DMS79 treated with DMSO at 0.1 percent for 48 hours (cell line): Measurements from ENCODE around the gene ZNF775.

Experiments
- DNase-seq: peaks from one replicate; lab custom pipeline; 2025; lab: John Stamatoyannopoulos, UW

ZNF775 gene

DNA sequence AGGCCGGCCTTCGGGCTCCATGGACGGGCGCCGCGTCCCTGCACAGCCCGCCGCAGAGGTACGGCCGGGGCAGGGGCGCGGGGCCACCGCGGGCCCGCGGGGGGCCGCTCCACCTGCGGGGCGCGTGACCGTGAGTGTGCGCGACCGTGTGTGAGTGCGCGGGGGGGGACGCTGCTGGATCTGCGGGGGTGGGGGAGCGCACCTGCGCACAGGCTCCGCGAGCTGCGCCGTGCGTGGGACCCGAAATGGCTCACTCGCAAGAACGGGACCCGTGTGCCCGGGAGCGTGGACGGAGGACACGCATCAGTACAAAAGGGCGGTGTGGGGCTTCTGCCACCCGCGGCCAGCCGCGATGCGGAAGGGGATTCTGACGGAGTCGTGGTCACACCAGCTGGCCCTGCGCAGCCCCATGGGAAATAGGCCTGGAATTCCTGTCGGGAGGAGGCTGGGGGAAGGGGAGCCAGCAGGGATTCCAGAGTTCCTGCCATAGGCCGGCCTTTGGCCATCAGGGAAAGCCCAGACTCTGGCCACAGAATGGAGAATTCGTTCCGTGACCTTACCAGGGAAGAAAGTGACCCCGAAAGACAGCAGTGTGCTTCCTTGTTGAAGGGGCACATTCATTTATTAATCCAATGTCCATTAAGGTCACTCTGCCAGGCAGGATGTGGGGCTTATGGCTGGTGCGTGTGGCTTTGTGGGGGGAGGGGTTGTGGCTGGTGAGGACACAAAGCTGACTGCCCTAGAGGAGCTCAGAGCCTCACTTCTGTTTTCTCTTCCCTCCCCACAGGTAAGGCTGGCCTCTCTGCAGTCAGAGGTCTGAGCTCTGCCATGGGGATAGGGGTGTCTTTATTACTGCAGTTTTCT lies 10.0 kb upstream of the ZNF775 start:
- DNase-seq, result peak; percentile 46

DNA sequence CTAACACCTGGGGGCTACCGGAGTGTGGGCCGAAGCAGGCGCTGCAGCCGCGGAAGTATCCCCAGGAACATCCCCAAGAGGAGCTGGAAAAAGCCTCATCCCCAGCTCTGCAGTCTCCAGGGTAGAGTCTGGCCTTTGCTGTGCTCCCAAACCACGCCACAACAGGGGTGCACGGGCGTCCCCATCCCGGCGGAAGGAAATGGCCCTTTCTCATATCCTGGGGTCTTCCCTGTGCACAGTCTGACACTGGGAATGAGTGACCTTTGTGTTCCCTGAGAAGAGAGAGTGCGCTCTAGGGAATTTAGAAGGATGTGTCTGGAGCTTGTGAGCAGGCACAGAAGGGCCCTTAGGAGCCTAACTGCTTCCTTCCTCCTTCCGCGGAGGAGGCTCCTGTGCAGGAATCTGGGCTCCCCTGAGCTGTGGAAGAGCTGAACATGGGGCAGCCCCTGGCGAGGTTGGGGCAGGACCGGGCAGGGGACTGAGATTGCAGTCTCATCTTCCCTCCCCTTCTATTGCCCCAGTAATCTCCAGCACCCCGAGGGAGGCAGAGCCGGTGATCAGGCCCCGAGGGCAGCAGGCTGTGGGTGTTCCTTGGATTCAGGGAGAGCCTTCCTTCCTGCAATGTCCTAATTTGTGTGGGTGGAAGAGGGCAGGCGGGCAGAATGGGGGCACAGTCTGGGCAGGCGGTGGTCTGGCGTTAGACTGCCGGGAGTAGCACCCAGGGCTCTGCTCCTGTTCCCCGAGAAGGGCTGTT lies 9.2 kb upstream of the ZNF775 start:
- no peak for DNase-seq

DNA sequence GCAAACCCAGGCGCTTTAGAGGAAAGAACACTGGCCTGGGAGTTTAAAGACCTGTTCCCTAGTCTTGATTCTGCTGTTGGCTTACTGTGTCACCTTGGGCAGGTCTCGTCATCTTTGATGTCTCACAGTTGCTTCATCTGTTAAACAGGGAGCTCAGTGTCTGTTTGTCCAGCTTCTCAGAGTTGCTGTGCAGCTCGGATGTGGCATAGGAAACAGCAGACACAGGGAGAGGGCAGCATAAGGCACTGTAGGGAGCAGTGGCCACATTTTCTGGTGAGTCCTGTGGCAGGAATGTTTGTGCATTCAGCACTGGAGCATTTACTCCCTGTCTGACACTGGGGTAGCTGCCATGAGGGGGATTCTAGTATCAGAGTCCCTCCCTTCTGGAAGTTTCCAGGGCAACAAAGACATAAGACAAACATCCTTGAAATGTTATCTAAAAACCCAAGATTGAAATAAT lies 8.5 kb upstream of the ZNF775 start:
- DNase-seq, result no peak

DNA sequence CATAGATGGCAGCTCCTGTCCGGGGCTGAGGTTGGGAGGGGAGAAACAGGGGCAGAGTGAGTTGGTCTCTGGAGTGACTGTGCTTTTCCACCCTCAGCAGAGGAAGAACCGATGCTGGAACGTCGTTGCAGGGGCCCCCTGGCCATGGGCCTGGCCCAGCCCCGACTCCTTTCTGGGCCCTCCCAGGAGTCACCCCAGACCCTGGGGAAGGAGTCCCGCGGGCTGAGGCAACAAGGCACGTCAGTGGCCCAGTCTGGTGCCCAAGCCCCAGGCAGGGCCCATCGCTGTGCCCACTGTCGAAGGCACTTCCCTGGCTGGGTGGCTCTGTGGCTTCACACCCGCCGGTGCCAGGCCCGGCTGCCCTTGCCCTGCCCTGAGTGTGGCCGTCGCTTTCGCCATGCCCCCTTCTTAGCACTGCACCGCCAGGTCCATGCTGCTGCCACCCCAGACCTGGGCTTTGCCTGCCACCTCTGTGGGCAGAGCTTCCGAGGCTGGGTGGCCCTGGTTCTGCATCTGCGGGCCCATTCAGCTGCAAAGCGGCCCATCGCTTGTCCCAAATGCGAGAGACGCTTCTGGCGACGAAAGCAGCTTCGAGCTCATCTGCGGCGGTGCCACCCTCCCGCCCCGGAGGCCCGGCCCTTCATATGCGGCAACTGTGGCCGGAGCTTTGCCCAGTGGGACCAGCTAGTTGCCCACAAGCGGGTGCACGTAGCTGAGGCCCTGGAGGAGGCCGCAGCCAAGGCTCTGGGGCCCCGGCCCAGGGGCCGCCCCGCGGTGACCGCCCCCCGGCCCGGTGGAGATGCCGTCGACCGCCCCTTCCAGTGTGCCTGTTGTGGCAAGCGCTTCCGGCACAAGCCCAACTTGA lies 7.8 kb upstream of the ZNF775 start:
- DNase-seq, result no peak

DNA sequence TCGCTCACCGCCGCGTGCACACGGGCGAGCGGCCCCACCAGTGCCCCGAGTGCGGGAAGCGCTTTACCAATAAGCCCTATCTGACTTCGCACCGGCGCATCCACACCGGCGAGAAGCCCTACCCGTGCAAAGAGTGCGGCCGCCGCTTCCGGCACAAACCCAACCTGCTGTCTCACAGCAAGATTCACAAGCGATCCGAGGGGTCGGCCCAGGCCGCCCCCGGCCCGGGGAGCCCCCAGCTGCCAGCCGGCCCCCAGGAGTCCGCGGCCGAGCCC lies 7.2 kb upstream of the ZNF775 start:
- DNase-seq, result no peak

DNA sequence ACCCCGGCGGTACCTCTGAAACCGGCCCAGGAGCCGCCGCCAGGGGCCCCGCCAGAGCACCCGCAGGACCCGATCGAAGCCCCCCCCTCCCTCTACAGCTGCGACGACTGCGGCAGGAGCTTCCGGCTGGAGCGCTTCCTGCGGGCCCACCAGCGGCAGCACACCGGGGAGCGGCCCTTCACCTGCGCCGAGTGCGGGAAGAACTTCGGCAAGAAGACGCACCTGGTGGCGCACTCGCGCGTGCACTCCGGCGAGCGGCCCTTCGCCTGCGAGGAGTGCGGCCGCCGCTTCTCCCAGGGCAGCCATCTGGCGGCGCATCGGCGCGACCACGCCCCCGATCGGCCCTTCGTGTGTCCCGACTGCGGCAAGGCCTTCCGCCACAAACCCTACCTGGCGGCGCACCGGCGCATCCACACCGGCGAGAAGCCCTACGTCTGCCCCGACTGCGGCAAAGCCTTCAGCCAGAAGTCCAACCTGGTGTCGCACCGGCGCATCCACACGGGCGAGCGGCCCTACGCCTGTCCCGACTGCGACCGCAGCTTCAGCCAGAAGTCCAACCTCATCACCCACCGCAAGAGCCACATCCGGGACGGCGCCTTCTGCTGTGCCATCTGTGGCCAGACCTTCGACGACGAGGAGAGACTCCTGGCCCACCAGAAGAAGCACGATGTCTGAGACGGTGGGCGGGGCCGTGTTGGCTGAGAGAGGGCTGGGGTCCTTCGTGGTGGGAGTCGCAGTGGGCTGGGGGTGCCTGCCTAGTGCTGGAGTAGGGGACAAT lies 6.7 kb upstream of the ZNF775 start:
- DNase-seq, result no peak

DNA sequence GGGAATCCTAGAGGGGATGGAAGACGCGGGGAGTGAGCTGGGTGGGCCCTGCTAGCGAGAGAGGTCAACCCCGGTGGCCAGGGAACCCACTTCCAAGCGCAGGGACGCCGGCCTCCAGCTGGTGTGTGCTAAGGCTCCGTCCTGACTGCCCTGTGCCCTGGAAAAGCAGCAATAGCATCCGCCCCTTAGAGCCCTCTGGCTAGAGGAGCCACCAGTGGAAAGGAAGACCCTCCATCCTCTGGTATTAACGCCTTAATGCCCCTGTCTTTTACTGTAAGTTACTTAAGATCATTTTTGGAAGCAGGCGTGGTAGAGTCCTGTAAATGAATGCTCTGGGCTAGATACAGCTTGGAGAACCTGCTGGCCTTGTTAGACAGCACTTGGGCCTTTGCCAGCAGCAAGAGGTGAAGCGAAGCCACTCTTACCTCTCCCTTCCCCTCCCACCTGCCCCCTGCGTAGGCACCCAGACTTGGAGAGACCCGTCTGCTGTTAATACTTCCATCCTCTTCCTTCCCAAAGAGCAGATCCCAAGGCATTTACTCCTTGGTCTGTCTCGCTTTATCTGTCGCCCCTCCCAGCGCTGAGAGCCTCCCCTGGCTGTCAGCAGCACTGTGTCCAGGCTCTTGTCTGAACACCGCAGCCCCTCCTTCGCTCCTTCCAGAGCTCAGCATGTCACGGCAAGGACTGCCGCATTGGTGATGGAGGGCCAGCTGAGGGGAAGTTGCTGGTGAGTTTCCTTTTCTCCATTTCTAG lies 5.9 kb upstream of the ZNF775 start:
- DNase-seq, result peak; percentile 92

DNA sequence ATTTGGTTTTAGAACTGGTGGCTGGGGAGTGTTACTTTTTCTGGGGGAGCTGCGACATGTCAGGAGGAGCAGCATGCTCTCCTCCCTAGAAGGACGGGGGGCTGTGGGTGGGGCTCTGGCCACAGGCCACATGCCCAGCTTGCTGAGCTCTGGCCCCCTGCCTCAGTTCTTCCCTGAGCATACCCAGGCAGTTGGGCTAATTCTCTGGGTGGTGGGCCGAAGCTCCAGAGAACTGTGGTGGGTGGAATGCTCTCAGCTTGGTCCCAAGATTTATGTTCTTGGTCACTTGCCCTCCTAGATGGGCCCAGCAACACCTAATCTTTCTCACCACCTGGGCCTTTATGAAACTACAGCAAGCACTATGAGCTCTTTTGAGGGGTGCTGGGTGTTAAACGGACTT lies 5.1 kb upstream of the ZNF775 start:
- no peak for DNase-seq

DNA sequence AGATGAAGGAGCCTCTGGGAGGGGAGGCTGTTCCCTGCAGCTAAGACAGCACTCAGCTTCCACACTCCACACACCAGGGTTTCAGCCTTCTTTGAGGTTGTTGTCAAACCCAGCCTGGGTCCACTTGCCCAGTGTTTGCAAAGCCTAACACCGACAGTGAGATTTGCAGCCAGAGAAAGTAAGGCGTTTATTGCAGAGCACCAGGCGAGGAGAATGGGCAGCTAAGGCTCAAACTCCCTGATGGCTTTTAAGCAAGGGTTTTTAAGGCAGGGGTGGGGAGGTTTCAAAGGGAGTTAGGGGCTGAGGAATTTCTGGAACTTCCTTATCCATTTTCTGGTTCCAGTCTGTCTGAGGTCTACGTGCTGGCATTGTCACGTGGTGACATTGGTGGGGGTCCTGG lies 4.7 kb upstream of the ZNF775 start:
- no peak for DNase-seq

DNA sequence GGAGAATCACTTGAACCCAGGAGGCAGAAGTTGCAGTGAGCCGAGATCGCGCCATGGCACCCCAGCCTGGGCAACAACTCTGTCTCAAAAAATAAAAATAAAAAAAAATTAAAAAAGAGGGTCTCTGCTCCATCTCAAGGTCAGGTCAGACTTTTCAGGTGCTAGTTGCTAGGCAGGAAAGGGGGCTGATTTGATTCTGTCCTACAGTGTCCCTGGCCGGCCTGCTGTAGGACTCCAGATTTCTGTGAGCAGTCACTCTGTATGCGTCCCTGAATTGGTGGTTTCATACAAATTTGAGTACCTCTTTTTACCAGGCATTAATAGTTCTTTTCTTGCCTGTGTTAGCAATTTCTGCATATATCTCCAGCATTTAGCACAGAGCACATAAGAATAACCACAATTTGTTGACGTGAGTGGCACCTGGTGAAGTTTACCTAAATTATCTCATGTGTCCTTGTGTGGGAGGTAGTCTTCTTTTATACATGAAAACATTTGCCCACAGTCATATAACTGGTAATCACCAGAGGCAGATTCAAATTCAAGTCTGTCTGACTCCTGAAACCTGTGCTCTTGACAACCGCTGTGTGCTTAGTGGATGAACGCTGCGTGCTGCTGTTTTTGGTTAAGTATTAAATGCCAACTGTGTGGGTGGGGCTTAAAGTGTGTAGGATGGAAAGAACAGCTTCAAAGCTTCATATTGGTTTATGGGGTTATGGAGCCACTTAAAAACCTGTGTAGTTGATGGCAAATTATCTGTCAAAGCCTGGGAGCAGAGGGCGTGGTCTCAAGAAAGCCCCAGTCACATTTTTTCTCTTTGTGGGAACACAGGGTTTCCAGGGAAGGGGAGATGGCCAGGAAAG lies 3.2 kb upstream of the ZNF775 start:
- DNase-seq, result no peak

DNA sequence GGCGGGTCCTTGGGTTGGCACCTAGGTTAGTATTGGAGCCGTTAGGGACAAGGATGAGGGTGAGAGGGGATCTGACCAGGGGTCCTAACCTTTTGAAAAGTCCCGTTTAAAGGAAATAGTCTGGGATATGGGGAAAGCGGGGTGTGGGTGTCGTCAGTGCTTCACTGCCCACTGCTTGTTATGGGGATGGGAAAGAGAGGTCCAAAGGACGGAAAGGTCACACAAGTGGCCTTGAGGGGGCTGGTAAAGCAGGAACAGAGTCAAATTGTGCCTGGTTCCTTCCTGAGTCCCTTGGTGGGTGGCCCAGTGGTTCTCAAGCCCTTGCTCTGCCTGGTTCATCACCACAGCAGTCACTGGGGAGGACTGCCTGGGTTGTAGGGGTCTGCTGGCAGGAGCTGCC lies 2.6 kb upstream of the ZNF775 start:
- DNase-seq, result no peak

DNA sequence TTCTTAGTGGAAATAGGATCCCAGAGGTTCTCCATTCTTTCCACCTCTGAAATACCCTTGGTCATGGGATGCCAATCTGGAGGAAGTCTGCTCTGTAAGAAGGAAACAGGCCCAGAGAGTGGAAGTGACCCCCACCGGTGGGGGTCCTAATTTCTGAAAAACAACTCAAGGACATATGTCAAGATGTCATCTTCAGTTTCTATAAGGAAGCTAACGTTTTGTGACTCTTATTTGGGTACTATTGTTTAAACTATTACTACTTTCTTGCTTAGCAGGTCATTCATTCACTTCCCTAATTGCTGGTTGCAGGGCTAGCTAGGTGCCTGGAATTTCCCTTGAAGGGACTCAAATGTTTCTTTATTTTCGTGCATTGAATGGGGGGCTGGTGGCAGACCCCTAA lies 1.9 kb upstream of the ZNF775 start:
- DNase-seq, result no peak

DNA sequence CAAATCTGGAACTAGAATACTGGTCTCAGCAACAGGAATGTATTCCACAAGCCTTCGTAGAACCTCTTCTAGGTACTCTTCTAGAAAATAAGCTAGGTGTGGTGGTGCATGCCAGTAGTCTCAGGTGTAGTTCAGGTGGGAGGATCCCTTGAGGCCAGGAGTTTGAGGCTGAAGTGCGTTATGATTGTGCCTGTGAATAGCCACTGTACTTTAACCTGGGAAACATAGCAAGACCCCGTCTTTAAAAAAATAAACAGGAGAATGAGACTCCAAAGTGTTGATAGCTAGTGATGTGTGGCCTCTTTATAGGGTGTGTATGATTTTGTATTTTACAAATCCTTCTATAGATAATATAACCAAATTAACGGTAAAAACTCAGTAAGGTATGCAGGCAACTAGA lies 1.5 kb upstream of the ZNF775 start:
- DNase-seq, result no peak

DNA sequence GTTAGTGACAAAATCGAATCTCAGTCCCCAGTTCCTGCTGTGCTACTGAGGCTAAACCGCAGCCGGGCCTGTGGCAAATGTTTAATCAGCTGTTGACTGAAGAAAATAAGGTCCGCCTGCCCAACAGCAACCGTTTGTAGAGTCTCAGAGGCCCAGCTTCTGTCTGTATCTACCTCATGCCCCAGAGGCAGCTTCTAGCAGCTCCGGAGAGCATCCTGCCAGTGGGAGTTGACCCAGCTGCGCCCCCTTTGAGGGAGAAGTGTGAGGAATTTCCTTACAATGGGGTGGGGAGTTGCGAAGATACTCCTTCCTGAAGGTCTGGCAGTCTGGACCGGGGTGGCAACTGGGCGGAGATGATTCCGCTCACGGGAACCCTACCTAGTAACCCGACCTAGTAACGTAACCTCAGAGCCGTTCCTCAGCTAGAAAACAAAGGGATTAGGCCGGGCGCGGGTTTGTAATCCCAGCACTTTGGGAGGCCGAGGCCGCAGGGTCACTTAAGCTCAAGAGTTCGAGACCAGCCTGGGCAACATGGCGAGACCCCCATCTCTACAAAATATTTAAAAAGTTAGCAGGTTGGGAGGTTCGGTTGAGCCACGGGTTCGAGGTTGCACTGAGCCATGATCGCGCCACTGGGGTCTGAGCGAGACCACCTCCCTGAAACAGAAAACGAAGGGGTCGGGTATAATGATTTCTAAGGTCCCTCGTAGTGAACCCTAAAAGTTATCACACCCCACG lies 846 bp upstream of the ZNF775 start:
- DNase-seq, result peak; percentile 25

DNA sequence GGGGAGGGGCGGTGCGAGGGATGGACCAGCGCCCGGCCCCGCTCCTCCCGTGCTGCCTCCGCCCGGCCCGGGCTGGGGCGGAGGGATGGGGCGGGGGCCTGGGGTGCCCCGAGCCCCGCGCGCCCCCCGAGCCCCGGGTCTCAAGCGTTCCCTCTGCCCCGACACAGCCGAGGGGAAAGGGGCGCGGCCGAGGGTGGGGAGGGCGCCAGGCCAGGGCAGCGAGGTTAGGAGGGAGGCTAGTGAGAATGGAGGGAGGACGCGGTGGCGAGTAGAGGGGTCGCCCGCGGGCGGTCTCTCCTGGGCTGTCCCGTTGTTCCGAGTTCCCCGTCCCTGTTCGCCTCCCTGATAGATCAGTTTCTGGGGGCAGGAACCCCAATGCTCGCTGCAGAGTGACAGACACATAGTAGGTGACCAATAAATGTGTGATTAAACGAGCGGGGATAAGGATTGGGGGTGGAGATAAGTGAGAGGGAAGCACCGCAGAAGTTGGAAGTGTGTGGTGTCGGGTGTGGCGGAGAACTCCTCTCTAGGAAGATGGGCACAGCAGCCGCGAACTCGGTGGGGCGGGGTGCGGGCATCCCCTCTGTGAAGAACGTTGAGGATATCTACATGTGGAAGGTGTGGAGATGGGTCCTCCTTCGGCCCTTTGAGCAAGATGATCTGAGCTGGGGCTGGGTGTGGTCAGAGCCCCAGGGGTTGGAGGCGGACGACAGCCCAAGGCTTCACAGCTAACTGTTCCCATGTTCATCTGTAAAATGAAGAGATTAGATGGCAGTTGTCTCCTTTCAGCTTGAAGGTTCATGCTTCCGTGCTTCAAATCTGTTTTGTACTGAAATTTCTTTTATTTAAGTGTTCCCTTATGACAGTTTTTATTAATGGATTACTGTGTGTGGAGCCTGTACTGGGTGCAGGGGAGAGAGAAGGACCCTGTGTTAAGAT lies 580 bp downstream of the ZNF775 start:
- peak; percentile 27 for DNase-seq

DNA sequence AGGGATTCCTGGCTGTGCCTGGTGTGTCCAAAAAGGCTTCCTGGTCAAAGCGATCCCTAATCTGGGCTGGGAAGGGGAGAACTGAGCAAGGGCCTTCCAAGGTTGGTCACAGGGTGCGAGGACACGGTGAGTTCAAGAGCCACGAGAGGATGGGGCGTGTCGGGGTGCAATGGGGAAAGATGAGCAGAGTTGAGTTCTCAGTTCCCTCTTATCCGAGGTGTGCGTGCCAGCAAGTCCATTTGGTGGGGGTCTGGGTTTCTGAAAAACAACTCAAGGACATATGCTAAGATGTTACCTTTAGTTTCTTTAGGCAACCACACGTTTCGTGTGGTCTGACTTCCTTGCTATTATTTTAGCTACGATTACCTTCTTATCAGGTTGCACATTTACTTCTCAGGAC lies 1.3 kb downstream of the ZNF775 start:
- DNase-seq, result no peak

DNA sequence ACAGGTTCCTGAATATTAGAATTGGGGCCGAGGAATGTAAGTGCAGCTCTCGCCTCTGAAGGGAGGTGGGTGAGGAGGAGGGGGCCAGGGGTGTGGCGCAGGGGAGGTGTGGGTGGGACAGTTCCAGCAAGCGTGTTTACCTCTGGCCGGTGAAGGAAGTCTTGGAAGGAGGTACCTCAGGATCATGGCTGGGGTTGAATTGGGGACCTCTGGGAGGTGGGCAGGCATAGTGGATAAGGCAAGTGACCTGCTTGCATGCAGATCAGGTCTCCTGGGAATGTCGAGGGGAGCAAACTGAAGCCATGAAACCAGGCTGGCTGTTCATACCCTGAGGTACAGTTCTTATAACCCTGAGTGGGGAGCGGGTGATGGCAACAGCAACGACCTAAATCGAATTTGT lies 2.0 kb downstream of the ZNF775 start:
- DNase-seq, result no peak

DNA sequence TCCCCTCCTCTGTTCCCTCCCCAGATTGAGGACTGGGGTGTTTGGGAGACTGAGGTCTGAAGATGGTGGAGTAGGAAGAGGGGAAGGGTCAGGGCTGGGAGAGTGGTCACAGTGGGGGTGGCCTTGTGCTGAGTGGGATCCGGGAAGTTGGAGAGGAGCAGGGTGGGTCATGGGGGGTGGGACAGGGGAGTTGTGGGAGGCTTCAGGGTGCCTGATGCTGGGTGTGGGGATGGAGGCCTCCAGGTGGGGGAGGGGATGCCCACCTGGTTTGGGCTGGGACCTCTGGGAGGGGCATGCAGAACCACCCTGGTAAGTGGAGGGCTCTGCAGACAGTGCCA lies 2.6 kb downstream of the ZNF775 start:
- no peak for DNase-seq
